VCaP (cell line): Measurements from ENCODE around the gene AGMAT.

Source experiments
- H3K27ac ChIP-seq: fragments of 450-650 bp; 2 replicates; pipeline ENCODE4 v1.5.1; 2017
- CTCF ChIP-seq: fragments of 450-650 bp; conservative IDR thresholded peaks from 2 replicates; pipeline ENCODE4 v1.5.1; 2017; ENCODE audit warnings: mild to moderate bottlenecking, moderate library complexity

The AGMAT gene

GRCh38 chr1:15531003-15531402, 53.8 kb downstream of the AGMAT start:
- TF ChIP-seq CTCF: no peak
- no peak overlapping the region for H3K27ac ChIP-seq

GRCh38 chr1:15526490-15527339, 58.1 kb downstream of the AGMAT start, which contains the start of gene DNAJC16:
Gene DNAJC16 (plus strand): TSS chr1:15526848. CDS start chr1:15529106, 2,258 bp downstream.
- peak; percentile 21; the same call in 1 of the 2 replicates for TF ChIP-seq CTCF
- peak within 1 kb of the TSS; percentile 90 for H3K27ac ChIP-seq

- peak overlapping the region; percentile 90 for H3K27ac ChIP-seq
- no peak for TF ChIP-seq CTCF
Measured at GRCh38 chr1:15526021-15526489, 58.8 kb downstream of the AGMAT start.

- TF ChIP-seq CTCF: no peak
- H3K27ac ChIP-seq: peak overlapping the region; percentile 90
Measured at GRCh38 chr1:15525050-15526020, 59.5 kb downstream of the AGMAT start.

GRCh38 chr1:15524283-15525049, 60.4 kb downstream of the AGMAT start:
- no peak for TF ChIP-seq CTCF
- peak overlapping the region; percentile 90 for H3K27ac ChIP-seq

GRCh38 chr1:15524021-15524282, 60.9 kb downstream of the AGMAT start, which contains the start of gene CASP9:
Gene CASP9 (minus strand): TSS chr1:15524215. CDS start chr1:15524200, 15 bp downstream.
- TF ChIP-seq CTCF: no peak
- peak within 1 kb of the TSS; percentile 90 for H3K27ac ChIP-seq
